Body of pancreas (tissue), 4 donors: ENCODE results near the gene LEMD2.

Experiments
- CTCF ChIP-seq, 7 experiments: fragments of 450-650 bp in 4 of 7; fragments of 200-600 bp in 3 of 7; sonication (generic) in 3 of 7; IDR thresholded peaks; one replicate each; pipeline ENCODE4 v1.5.1; 2016 to 2019; ENCODE audit warnings: antibody characterized with exemption in 7 of 7
- POLR2A ChIP-seq, 3 donors: fragments of 450-650 bp; IDR thresholded peaks; one replicate each; pipeline ENCODE4 v1.6.1; 2016; ENCODE audit warnings: antibody characterized with exemption in 3 of 3, mild to moderate bottlenecking in 2 of 3

GRCh38 chr6:33789550-33789895, 593 bp upstream of the LEMD2 start:
- no peak for TF ChIP-seq CTCF (IDR thresholded peaks at IDR 0.05)
- no peak for TF ChIP-seq POLR2A (IDR thresholded peaks at IDR 0.05)
